IgD-negative memory B cell (primary cell): ENCODE measurements around the gene RPL22. TPM values are rescaled to one million over a fixed set of nuclear protein-coding genes. Genes with fewer than 3 reads are reported as not detected.

Source experiments
- H3K27ac Mint-ChIP-seq, 3 donors: one replicate each; pipeline ENCODE4 v1.8.0; 2020 to 2022; ENCODE audit warnings: mild to moderate bottlenecking in 3 of 3, mixed read lengths in 3 of 3, moderate library complexity in 1 of 3
- H3K27me3 Mint-ChIP-seq: one replicate; pipeline ENCODE4 v1.8.0; 2021; ENCODE audit warnings: mixed read lengths
- H3K36me3 Mint-ChIP-seq: one replicate; pipeline ENCODE4 v1.8.0; 2020; ENCODE audit warnings: mild to moderate bottlenecking, mixed read lengths
- H3K4me1 Mint-ChIP-seq, 3 donors: one replicate each; pipeline ENCODE4 v1.8.0; 2020 to 2022; ENCODE audit warnings: mixed read lengths in 3 of 3, mild to moderate bottlenecking in 1 of 3
- H3K4me3 Mint-ChIP-seq, 4 donors: one replicate each; pipeline ENCODE4 v1.8.0; 2020 to 2022; ENCODE audit warnings: mild to moderate bottlenecking in 4 of 4, mixed read lengths in 4 of 4, moderate library complexity in 3 of 4
- H3K9me3 Mint-ChIP-seq, 3 donors: one replicate each; pipeline ENCODE4 v1.8.0; 2020 to 2021; ENCODE audit warnings: mixed read lengths in 3 of 3, mild to moderate bottlenecking in 1 of 3
- polyA plus RNA-seq: library from polyadenylated mRNA; unstranded; fragments of 300-500 nt; fragmentation: Illumina TruSeq; gene quantifications from one replicate; pipeline ENCODE4 v1.2.3, GENCODE V29; 2021

RPL22 gene
- polyA plus RNA-seq, 1 donor from 2014 or later: 302 TPM

DNA sequence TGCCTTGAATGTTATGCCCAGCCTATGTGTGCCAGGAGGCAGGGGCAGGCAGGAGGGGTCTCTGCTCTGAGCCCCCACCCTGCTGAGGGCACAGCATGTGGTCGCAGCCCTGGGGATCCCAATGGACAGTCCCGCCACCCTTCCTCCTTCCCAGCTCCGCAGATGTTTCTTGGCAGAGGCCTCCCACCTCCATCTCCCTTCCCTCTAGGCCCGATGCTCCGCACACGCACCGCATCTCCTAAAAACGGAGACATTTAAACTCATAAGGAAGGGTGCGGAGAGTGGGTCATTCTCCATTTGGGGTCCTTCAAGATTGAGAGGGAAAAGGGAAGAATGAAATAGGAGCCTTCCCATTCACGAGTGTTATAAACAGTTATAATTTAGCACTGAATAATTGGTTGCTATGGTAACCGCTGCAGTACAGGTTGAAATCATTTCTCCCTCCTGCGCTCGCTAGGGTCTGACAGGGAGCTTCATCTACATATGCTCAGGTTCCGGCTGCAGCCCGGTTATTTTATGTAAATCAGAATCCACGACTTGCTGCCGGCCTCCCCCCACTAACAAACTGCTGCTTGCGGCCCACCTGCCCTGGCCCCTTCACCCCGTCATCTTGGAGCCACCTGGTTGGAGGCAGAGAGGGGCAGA lies 35.3 kb downstream of the RPL22 start:
- Mint-ChIP-seq H3K9me3 (no peaks in the 10 kb centered on the region), H3K27me3 (peaks cover 30% of the 10 kb centered on the region), H3K4me1 (no peaks in the 10 kb centered on the region), H3K36me3 (peaks cover 5% of the 10 kb centered on the region), H3K27ac (no peak overlapping the region), H3K4me3 (no peak overlapping the region)

- H3K27me3 Mint-ChIP-seq: peaks cover 29% of the 10 kb centered on the region
- H3K27ac Mint-ChIP-seq: no peak overlapping the region
- H3K36me3 Mint-ChIP-seq: peaks cover 5% of the 10 kb centered on the region
- no peaks in the 10 kb centered on the region for H3K9me3 Mint-ChIP-seq
- no peaks in the 10 kb centered on the region for H3K4me1 Mint-ChIP-seq
- H3K4me3 Mint-ChIP-seq: no peak overlapping the region
Measured at GRCh38 chr1:6163191-6163972, 36.0 kb downstream of the RPL22 start.

GRCh38 chr1:6162773-6163172 lies 36.6 kb downstream of the RPL22 start:
- Mint-ChIP-seq H3K27ac (no peak overlapping the region), H3K9me3 (no peaks in the 10 kb centered on the region), H3K27me3 (peaks cover 29% of the 10 kb centered on the region), H3K4me1 (no peaks in the 10 kb centered on the region), H3K4me3 (no peak overlapping the region), H3K36me3 (peaks cover 5% of the 10 kb centered on the region)

DNA sequence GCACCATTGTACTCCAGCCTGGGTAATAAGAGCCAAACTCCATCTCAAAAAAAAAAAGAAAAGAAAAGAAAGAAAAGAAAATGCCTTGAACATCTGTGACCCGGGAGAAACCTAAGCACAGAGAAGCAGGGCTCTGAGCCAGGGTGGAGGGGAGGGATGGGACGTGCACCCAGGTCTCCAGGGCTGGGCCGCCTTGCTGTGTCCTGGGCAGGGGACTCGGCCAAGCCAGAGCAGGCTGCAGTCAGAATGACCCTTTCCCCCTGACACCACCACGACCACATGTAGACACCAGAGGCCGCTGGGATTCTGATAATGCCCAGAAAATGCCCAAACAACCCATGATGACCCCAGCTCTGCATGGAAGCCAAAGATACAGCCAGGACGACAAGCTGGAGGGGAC lies 37.1 kb downstream of the RPL22 start:
- H3K9me3 Mint-ChIP-seq: no peaks in the 10 kb centered on the region
- peaks cover 29% of the 10 kb centered on the region for H3K27me3 Mint-ChIP-seq
- H3K4me3 Mint-ChIP-seq: no peak overlapping the region
- H3K27ac Mint-ChIP-seq: no peak overlapping the region
- H3K36me3 Mint-ChIP-seq: peaks cover 5% of the 10 kb centered on the region
- no peaks in the 10 kb centered on the region for H3K4me1 Mint-ChIP-seq

GRCh38 chr1:6158181-6158580 lies 41.2 kb downstream of the RPL22 start:
- Mint-ChIP-seq H3K27me3 (peaks cover 15% of the 10 kb centered on the region), H3K4me1 (no peaks in the 10 kb centered on the region), H3K9me3 (no peaks in the 10 kb centered on the region), H3K36me3 (peaks cover 5% of the 10 kb centered on the region), H3K27ac (no peak overlapping the region), H3K4me3 (peak overlapping the region in 1 of 4 donors; percentile 72)

DNA sequence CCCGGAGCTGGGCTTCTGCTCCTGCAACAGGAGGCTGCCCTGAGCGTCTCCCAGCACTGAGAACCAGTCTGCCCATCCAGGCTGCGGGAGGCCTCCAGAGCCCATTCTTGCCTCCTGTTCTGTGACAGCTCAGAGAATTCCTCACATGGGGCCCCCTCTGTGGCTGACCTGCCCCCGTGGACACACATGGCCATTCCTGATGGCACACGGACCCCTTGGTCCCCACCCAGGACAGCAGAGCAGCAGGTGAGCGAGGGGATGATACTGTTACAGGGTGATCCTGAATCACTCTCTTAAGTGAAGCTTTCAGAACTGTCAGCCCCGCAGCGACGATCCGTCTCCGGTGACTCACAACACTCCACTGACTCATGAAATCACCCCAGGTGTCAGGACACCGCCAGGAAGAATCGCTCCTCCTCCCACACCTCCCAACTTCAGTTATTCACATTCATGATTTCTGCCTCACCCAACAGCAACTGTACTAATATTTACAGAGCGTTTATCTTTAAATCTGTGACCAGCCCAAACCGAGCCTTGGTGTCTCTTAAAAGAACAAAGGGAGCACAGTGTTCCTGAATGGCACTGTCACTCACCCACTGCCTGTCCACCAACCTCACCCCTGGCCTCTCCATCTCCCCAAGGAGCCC lies 41.7 kb downstream of the RPL22 start:
- H3K4me1 Mint-ChIP-seq: no peaks in the 10 kb centered on the region
- peaks cover 14% of the 10 kb centered on the region for H3K27me3 Mint-ChIP-seq
- H3K36me3 Mint-ChIP-seq: peaks cover 5% of the 10 kb centered on the region
- H3K27ac Mint-ChIP-seq: peak overlapping the region in 1 of 3 donors; percentile 41
- H3K9me3 Mint-ChIP-seq: no peaks in the 10 kb centered on the region
- H3K4me3 Mint-ChIP-seq: peak overlapping the region in 1 of 4 donors; percentile 80

GRCh38 chr1:6157132-6157527 lies 42.3 kb downstream of the RPL22 start:
- H3K4me1 Mint-ChIP-seq: no peaks in the 10 kb centered on the region
- H3K9me3 Mint-ChIP-seq: no peaks in the 10 kb centered on the region
- H3K4me3 Mint-ChIP-seq: no peak overlapping the region
- H3K27me3 Mint-ChIP-seq: peaks cover 12% of the 10 kb centered on the region
- H3K36me3 Mint-ChIP-seq: peaks cover 5% of the 10 kb centered on the region
- H3K27ac Mint-ChIP-seq: no peak overlapping the region

DNA sequence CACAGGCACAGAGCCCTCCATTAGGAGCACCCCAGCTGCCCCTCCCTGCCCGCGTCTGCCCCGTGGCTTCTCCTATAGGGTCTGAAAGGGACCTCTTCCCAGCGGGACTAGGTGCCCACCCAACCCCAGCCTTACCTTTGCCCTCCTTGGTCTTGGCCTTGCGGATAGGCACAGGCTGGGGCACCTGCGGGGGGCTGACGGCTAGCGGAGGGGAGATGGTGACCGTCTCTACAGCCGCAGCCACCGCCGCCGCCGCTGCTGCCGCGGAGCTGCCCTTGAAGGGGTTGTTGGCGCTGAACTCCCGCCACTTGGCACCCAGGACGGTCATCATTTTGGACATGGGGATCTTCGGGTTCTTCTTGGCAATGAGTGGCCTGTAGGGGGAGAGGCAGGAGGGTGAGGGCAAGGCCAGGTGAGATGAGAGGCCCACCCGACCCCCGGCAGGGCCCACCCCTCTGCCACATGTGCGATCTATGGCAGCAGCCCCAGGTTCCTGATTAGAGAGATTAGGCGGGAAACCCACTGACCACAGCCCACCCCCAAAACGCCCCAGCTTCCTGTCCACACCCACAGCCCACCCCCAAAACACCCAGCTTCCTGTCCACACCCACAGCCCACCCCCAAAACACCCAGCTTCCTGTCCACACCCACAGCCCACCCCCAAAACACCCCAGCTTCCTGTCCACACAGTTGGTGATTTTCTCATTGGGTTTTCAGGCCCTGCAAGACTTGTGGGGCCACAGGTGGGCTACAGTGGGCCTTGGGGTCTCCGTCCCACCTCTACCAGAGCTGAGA lies 44.7 kb downstream of the RPL22 start:
- Mint-ChIP-seq H3K27ac (no peak overlapping the region), H3K9me3 (no peaks in the 10 kb centered on the region), H3K36me3 (peaks cover 2% of the 10 kb centered on the region), H3K4me3 (no peak overlapping the region), H3K4me1 (no peaks in the 10 kb centered on the region), H3K27me3 (peaks cover 7% of the 10 kb centered on the region)

- peaks cover 0 to 2% (median 2%) of the 10 kb centered on the region in 3 donors for H3K4me1 Mint-ChIP-seq
- H3K36me3 Mint-ChIP-seq: no peaks in the 10 kb centered on the region
- H3K4me3 Mint-ChIP-seq: peak overlapping the region in 1 of 4 donors; percentile 47
- peaks cover 7% of the 10 kb centered on the region for H3K27me3 Mint-ChIP-seq
- peaks cover 0 to 2% (median 0%) of the 10 kb centered on the region in 3 donors for H3K9me3 Mint-ChIP-seq
- no peak overlapping the region for H3K27ac Mint-ChIP-seq
Measured at GRCh38 chr1:6152882-6153281, 46.5 kb downstream of the RPL22 start.

GRCh38 chr1:6152181-6152580 lies 47.2 kb downstream of the RPL22 start:
- Mint-ChIP-seq H3K4me3 (no peak overlapping the region), H3K9me3 (peaks cover 0 to 2% (median 0%) of the 10 kb centered on the region in 3 donors), H3K4me1 (peaks cover 0 to 2% (median 2%) of the 10 kb centered on the region in 3 donors), H3K27ac (no peak overlapping the region), H3K36me3 (no peaks in the 10 kb centered on the region), H3K27me3 (peaks cover 7% of the 10 kb centered on the region)

DNA sequence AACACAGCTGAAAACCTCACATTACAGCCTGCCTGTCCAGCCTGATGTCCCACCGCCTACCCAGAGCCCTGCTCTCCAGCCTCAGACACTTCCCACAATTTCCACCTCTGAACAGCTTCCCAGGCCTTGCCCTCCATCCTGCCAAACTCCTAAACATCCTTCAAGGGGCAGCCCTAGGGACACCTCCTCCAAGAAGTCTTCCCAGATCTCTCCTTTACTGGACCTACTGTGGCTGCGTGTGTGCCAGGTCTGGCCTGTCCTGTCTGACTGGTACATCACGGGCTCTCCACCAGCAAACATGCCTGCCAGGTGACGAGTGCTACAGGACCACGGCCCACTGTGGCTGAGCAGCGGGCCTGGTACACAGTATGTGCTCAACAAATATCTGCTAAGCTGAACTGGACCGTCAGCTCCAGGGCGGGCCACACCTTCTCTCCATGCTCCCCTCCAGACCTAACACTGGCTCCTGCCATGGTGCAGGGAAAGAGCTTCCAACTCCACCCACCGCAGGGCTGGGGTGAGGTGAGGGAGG lies 48.0 kb downstream of the RPL22 start:
- Mint-ChIP-seq H3K36me3 (no peaks in the 10 kb centered on the region), H3K9me3 (peaks cover 0 to 2% (median 0%) of the 10 kb centered on the region in 3 donors), H3K4me1 (peaks cover 0 to 2% (median 2%) of the 10 kb centered on the region in 3 donors), H3K27me3 (peaks cover 11% of the 10 kb centered on the region), H3K4me3 (no peak overlapping the region), H3K27ac (no peak overlapping the region)

GRCh38 chr1:6150006-6150938 lies 49.1 kb downstream of the RPL22 start:
- no peaks in the 10 kb centered on the region for H3K36me3 Mint-ChIP-seq
- peaks cover 0 to 2% (median 0%) of the 10 kb centered on the region in 3 donors for H3K9me3 Mint-ChIP-seq
- no peak overlapping the region for H3K27ac Mint-ChIP-seq
- peaks cover 13% of the 10 kb centered on the region for H3K27me3 Mint-ChIP-seq
- peaks cover 0 to 2% (median 2%) of the 10 kb centered on the region in 3 donors for H3K4me1 Mint-ChIP-seq
- no peak overlapping the region for H3K4me3 Mint-ChIP-seq

DNA sequence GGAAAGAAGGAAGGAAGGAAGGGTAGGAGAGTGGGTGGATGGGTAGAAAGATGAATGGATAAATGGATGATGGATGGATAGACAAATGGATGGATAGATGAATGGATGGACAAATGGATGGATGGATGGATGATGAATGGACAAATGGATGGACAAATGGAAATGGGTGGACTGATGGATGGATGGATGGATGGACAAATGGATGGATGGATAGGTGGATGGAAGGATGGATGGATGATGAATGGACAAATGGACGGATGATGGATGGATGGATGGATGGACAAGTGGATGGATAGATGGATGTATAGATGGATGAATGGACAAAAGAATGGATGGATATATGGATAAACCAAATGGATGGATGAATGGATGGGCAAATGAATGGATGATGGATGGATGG lies 49.8 kb downstream of the RPL22 start:
- H3K27me3 Mint-ChIP-seq: peaks cover 13% of the 10 kb centered on the region
- H3K4me1 Mint-ChIP-seq: peaks cover 0 to 2% (median 2%) of the 10 kb centered on the region in 3 donors
- no peak overlapping the region for H3K4me3 Mint-ChIP-seq
- peaks cover 0 to 2% (median 0%) of the 10 kb centered on the region in 3 donors for H3K9me3 Mint-ChIP-seq
- no peak overlapping the region for H3K27ac Mint-ChIP-seq
- no peaks in the 10 kb centered on the region for H3K36me3 Mint-ChIP-seq
